ENCODE data around the gene WDR17.

The WDR17 gene

GRCh38 chr4:176102414-176103063 is 36.9 kb downstream of the WDR17 start:
- no peak for DNase-seq

- no peak for DNase-seq
Observed at GRCh38 chr4:176107695-176108094, 42.1 kb downstream of the WDR17 start.

- peak; percentile 28 for DNase-seq
Observed at GRCh38 chr4:176123710-176124407, 58.2 kb downstream of the WDR17 start.

- no peak for DNase-seq
Observed at GRCh38 chr4:176125063-176125462, 59.4 kb downstream of the WDR17 start.

- DNase-seq = no peak
Observed at GRCh38 chr4:176134670-176135069, 69.0 kb downstream of the WDR17 start.

- DNase-seq = no peak
Observed at GRCh38 chr4:176137631-176138030, 72.0 kb downstream of the WDR17 start.

GRCh38 chr4:176139518-176139917 is 73.9 kb downstream of the WDR17 start:
- no peak for DNase-seq

GRCh38 chr4:176142253-176142652 is 76.6 kb downstream of the WDR17 start:
- no peak for DNase-seq

GRCh38 chr4:176149680-176150355 is 84.2 kb downstream of the WDR17 start:
- no peak for DNase-seq

GRCh38 chr4:176150356-176150682 is 84.7 kb downstream of the WDR17 start:
- peak; percentile 15 for DNase-seq

GRCh38 chr4:176150704-176151103 is 85.1 kb downstream of the WDR17 start:
- no peak for DNase-seq

GRCh38 chr4:176153124-176153523 is 87.5 kb downstream of the WDR17 start:
- no peak for DNase-seq

- no peak for DNase-seq
Observed at GRCh38 chr4:176156656-176157055, 91.0 kb downstream of the WDR17 start.

- no peak for DNase-seq
Observed at GRCh38 chr4:176163041-176163440, 97.4 kb downstream of the WDR17 start.

- DNase-seq = no peak
Observed at GRCh38 chr4:176185051-176185450, 119.4 kb downstream of the WDR17 start.

GRCh38 chr4:176186067-176186466 is 120.4 kb downstream of the WDR17 start:
- no peak for DNase-seq

GRCh38 chr4:176186671-176187395 is 121.2 kb downstream of the WDR17 start:
- DNase-seq = no peak

- DNase-seq = no peak
Observed at GRCh38 chr4:176187624-176188023, 122.0 kb downstream of the WDR17 start.

- DNase-seq = no peak
Observed at GRCh38 chr4:176188654-176189053, 123.0 kb downstream of the WDR17 start.

GRCh38 chr4:176189891-176190795 is 124.5 kb downstream of the WDR17 start:
- no peak for DNase-seq

GRCh38 chr4:176191974-176192373 is 126.3 kb downstream of the WDR17 start:
- peak; percentile 68 for DNase-seq

- DNase-seq = no peak
Observed at GRCh38 chr4:176193126-176193525, 127.5 kb downstream of the WDR17 start.

GRCh38 chr4:176193938-176194337 is 128.3 kb downstream of the WDR17 start:
- DNase-seq = no peak

All from NCI-H82 (cell line).